Measurements from ENCODE around the gene PHF13.

The PHF13 gene

DNA sequence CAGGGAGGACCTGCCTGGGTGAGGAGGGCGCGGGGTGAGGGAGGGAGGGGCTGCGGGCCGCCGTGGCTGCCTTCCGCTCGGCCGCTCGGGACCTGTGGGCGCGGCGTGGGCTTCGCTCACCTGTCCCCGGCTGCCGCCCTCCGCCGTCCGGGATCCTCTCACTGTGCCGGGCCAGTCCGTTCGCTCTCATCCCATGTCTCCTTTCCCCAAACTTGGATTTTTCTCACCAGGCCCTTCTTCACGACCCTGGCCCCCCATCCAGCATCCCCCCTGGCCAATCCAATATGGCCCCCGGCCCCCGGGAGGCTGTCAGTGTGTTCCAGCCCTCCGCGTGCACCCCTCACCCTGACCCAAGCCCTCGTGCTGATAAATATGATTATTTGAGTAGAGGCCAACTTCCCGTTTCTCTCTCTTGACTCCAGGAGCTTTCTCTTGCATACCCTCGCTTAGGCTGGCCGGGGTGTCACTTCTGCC, 33.4 kb upstream of the PHF13 start:
- TF ChIP-seq, protein P1, sequence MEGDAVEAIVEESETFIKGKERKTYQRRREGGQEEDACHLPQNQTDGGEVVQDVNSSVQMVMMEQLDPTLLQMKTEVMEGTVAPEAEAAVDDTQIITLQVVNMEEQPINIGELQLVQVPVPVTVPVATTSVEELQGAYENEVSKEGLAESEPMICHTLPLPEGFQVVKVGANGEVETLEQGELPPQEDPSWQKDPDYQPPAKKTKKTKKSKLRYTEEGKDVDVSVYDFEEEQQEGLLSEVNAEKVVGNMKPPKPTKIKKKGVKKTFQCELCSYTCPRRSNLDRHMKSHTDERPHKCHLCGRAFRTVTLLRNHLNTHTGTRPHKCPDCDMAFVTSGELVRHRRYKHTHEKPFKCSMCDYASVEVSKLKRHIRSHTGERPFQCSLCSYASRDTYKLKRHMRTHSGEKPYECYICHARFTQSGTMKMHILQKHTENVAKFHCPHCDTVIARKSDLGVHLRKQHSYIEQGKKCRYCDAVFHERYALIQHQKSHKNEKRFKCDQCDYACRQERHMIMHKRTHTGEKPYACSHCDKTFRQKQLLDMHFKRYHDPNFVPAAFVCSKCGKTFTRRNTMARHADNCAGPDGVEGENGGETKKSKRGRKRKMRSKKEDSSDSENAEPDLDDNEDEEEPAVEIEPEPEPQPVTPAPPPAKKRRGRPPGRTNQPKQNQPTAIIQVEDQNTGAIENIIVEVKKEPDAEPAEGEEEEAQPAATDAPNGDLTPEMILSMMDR (IDR thresholded peaks at IDR 0.05), result peak; percentile 9
- Histone ChIP-seq H3K4me1 (ENCODE audit: control insufficient read depth in 1 of 2, insufficient read depth in 1 of 2, low read depth in 1 of 2, low read length in 1 of 2) (peaks cover 38 to 42% of the 10 kb centered on the region in 2 experiments), H3K4me3 (ENCODE audit: low read depth in 1 of 2, low read length in 1 of 2) (peak overlapping the region; percentile 83 to 88), H3K9me3 (no peaks in the 10 kb centered on the region), H3K36me3 (peaks cover 12% of the 10 kb centered on the region), H3K27ac (peak overlapping the region; percentile 93), H3K27me3 (no peaks in the 10 kb centered on the region)

DNA sequence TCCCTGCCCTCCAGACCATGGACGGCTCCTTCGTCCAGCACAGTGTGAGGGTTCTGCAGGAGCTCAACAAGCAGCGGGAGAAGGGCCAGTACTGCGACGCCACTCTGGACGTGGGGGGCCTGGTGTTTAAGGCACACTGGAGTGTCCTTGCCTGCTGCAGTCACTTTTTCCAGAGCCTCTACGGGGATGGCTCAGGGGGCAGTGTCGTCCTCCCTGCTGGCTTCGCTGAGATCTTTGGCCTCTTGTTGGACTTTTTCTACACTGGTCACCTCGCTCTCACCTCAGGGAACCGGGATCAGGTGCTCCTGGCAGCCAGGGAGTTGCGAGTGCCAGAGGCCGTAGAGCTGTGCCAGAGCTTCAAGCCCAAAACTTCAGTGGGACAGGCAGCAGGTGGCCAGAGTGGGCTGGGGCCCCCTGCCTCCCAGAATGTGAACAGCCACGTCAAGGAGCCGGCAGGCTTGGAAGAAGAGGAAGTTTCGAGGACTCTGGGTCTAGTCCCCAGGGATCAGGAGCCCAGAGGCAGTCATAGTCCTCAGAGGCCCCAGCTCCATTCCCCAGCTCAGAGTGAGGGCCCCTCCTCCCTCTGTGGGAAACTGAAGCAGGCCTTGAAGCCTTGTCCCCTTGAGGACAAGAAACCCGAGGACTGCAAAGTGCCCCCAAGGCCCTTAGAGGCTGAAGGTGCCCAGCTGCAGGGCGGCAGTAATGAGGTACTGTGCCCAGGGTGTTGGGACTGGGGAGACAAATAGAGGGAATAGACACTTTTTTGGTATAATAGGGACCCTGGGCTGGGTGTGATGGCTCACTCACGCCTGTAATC, 32.7 kb upstream of the PHF13 start:
- H3K9me3 ChIP-seq, result no peaks in the 10 kb centered on the region
- peak overlapping the region; percentile 93 for H3K27ac ChIP-seq
- peaks cover 38 to 42% of the 10 kb centered on the region in 2 experiments for H3K4me1 ChIP-seq (ENCODE audit: control insufficient read depth in 1 of 2, insufficient read depth in 1 of 2, low read depth in 1 of 2, low read length in 1 of 2)
- H3K36me3 ChIP-seq, result peaks cover 18% of the 10 kb centered on the region
- TF ChIP-seq, protein P1 (IDR thresholded peaks at IDR 0.05), result no peak
- H3K4me3 ChIP-seq (ENCODE audit: low read depth in 1 of 2, low read length in 1 of 2), result peak overlapping the region; percentile 83 to 88
- no peaks in the 10 kb centered on the region for H3K27me3 ChIP-seq

DNA sequence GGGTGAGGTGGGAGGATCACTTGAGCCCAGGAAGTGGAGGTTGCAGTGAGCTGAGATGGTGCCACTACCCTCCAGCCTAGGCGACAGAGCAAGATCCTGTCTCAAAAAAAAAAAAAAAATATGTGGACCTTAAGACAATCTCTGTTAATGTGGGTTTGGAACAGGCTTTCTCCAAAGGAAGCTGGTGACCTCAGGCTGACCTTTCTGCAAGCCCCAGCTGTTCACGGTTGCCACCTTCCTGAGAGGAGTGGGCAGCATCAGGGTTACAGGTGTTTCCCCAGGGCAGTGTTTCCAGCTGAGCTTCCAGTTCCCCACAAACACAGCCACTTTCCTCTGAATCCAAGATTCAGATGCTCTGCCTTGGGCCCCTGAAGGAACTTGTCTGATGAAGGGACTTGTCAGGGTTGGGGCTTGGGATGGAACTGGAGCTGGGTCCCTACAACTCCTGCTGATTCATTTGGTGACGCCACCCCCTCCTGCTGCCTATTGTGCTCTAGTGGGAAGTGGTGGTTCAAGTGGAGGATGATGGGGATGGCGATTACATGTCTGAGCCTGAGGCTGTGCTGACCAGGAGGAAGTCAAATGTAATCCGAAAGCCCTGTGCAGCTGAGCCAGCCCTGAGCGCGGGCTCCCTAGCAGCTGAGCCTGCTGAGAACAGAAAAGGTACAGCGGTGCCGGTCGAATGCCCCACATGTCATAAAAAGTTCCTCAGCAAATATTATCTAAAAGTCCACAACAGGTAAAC, 31.8 kb upstream of the PHF13 start:
- TF ChIP-seq, protein P1 (IDR thresholded peaks at IDR 0.05), result no peak
- Histone ChIP-seq H3K4me1 (ENCODE audit: control insufficient read depth in 1 of 2, insufficient read depth in 1 of 2, low read depth in 1 of 2, low read length in 1 of 2) (peaks cover 38 to 42% of the 10 kb centered on the region in 2 experiments), H3K27me3 (no peaks in the 10 kb centered on the region), H3K4me3 (ENCODE audit: low read depth in 1 of 2, low read length in 1 of 2) (peak overlapping the region; percentile 83 to 88), H3K36me3 (peaks cover 27% of the 10 kb centered on the region), H3K9me3 (no peaks in the 10 kb centered on the region), H3K27ac (peak overlapping the region; percentile 93)

DNA sequence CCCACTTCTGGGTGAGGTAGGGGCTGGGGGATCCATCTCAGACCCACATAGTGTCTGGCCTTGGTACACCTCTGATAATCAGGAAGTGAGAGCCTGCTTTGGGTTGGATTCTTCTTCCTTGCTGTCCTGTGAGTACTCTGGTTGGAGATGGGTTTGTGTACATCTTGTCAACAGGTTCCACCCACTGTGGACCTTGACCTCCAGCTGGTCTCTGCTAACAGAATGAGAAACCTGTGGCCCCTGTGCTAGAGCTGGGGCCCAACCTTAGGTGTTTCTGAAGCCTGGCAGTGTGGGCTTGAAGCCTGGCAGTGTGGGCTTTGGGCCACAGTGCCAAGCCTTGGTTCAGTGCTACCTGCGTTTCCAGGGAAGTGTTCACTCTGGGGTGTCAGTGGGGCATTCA, 31.2 kb upstream of the PHF13 start:
- peaks cover 38 to 42% of the 10 kb centered on the region in 2 experiments for H3K4me1 ChIP-seq (ENCODE audit: control insufficient read depth in 1 of 2, insufficient read depth in 1 of 2, low read depth in 1 of 2, low read length in 1 of 2)
- H3K27me3 ChIP-seq, result no peaks in the 10 kb centered on the region
- no peaks in the 10 kb centered on the region for H3K9me3 ChIP-seq
- peaks cover 34% of the 10 kb centered on the region for H3K36me3 ChIP-seq
- TF ChIP-seq, protein P1 (IDR thresholded peaks at IDR 0.05), result no peak
- H3K4me3 ChIP-seq (ENCODE audit: low read depth in 1 of 2, low read length in 1 of 2), result peak overlapping the region; percentile 83 to 88
- H3K27ac ChIP-seq, result peak overlapping the region; percentile 93

DNA sequence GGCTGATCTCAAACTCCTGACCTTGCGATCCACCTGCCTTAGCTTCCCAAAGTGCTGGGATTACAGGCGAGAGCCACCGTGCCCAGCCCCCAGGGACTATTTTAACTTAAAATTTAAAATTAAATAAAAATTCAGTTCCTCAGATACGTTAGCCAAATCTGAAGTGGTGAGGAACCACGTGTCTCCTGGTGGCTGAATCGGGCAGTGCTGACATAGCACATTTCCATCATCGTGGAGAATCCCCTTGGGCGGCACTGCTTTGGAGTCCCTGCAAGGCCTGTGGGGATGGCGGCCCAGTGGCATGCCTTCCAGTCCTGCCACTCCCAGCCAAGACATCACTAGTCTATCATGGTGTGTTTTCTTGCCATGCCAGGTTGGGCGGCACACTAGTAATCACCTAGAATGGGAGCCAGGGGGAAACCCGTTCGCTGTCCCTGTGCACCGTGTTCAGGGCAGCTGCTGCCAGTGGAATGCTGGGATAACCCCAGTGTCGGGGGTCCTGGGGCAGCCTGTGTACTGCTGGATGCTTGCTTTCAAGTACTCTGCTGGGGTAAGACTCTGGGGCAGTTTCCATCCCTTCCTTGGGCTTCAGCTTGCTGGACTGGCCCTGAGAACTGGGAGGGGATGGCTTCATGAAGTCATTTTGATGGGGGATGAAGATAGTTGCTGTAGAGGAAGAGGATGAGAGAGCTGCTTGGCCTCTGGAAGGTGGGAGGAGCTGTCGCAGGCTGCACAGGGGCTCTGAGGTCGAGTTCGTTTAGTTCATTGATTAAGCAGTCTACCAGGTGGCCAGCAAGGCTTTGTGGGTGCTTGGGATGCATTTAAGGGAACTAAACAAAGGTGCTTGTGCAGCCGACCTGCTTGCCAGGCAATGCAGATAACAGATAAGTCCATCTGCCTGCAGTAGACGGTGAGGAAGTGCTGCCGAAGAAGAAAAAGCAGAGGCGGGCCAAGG, 29.1 kb upstream of the PHF13 start:
- H3K27ac ChIP-seq, result peak overlapping the region; percentile 44
- H3K4me1 ChIP-seq (ENCODE audit: control insufficient read depth in 1 of 2, insufficient read depth in 1 of 2, low read depth in 1 of 2, low read length in 1 of 2), result peaks cover 36 to 42% of the 10 kb centered on the region in 2 experiments
- no peak overlapping the region for H3K4me3 ChIP-seq (ENCODE audit: low read depth in 1 of 2, low read length in 1 of 2)
- H3K27me3 ChIP-seq, result no peaks in the 10 kb centered on the region
- H3K9me3 ChIP-seq, result no peaks in the 10 kb centered on the region
- TF ChIP-seq, protein P1 (IDR thresholded peaks at IDR 0.05), result no peak
- peaks cover 54% of the 10 kb centered on the region for H3K36me3 ChIP-seq

Data from neutrophil (primary cell).